HEK293T (cell line): ENCODE results near the gene CST6.

ENCODE experiments used
- CTCF ChIA-PET: fragments of 350-600 bp; formaldehyde crosslinking; extraction: SDS; loops from one replicate; lab custom pipeline; 2021; ENCODE audit warnings: antibody characterized with exemption, inconsistent platforms; lab: Yijun Ruan, JAX
- POLR2A ChIA-PET: fragments of 350-600 bp; formaldehyde crosslinking; extraction: SDS; loops from one replicate; lab custom pipeline; 2020; ENCODE audit warnings: antibody characterized with exemption, inconsistent platforms; lab: Yijun Ruan, JAX
- DNase-seq: peaks from one replicate; pipeline ENCODE4 v3.0.0; 2012; ENCODE audit warnings: mixed read lengths; ENCODE audit errors: extremely low spot score
- ARNT ChIP-seq: fragments of 450-650 bp; IDR thresholded peaks from 2 replicates; pipeline ENCODE4 v1.6.1; 2017; ENCODE audit warnings: mild to moderate bottlenecking
- BHLHE40 ChIP-seq: fragments of 450-650 bp; IDR thresholded peaks from 2 replicates; pipeline ENCODE4 v1.6.1; 2016; ENCODE audit warnings: mild to moderate bottlenecking, moderate library complexity, borderline replicate concordance
- CTBP1 ChIP-seq: fragments of 450-650 bp; IDR thresholded peaks from 2 replicates; pipeline ENCODE4 v1.6.1; 2016; ENCODE audit warnings: borderline replicate concordance
- ELF4 ChIP-seq: fragments of 450-650 bp; IDR thresholded peaks from 2 replicates; pipeline ENCODE4 v1.6.1; 2017; ENCODE audit warnings: antibody characterized with exemption
- FOXA1 ChIP-seq: fragments of 450-650 bp; IDR thresholded peaks from 2 replicates; pipeline ENCODE4 v1.6.1; 2016; ENCODE audit warnings: mild to moderate bottlenecking
- FOXK2 ChIP-seq: fragments of 450-650 bp; IDR thresholded peaks from 2 replicates; pipeline ENCODE4 v1.6.1; 2016; ENCODE audit warnings: mild to moderate bottlenecking
- FOXM1 ChIP-seq: fragments of 450-650 bp; IDR thresholded peaks from 2 replicates; pipeline ENCODE4 v1.6.1; 2017; ENCODE audit warnings: mild to moderate bottlenecking, borderline replicate concordance
- HDGF ChIP-seq: fragments of 450-650 bp; IDR thresholded peaks from 2 replicates; pipeline ENCODE4 v1.6.1; 2017; ENCODE audit warnings: antibody characterized with exemption, borderline replicate concordance
- L3MBTL2 ChIP-seq: fragments of 450-650 bp; conservative IDR thresholded peaks from 2 replicates; pipeline ENCODE4 v1.6.1; 2016; ENCODE audit warnings: mild to moderate bottlenecking
- LEF1 ChIP-seq: fragments of 450-650 bp; IDR thresholded peaks from 2 replicates; pipeline ENCODE4 v1.6.1; 2017; ENCODE audit warnings: mild to moderate bottlenecking, borderline replicate concordance
- NFRKB ChIP-seq: fragments of 450-650 bp; IDR thresholded peaks from 2 replicates; pipeline ENCODE4 v1.6.1; 2016; ENCODE audit warnings: mild to moderate bottlenecking, moderate library complexity
- SP1 ChIP-seq: fragments of 450-650 bp; IDR thresholded peaks from 2 replicates; pipeline ENCODE4 v1.6.1; 2017
- SUZ12 ChIP-seq: fragments of 450-650 bp; IDR thresholded peaks from 2 replicates; pipeline ENCODE4 v1.6.1; 2016; ENCODE audit warnings: mild to moderate bottlenecking
- TARDBP ChIP-seq: fragments of 450-650 bp; IDR thresholded peaks from 2 replicates; pipeline ENCODE4 v1.6.1; 2016
- ZNF384 ChIP-seq: fragments of 450-650 bp; IDR thresholded peaks from 2 replicates; pipeline ENCODE4 v1.6.1; 2016
- TF ChIP-seq, protein P1 (sequence below): fragments of 450-650 bp; IDR thresholded peaks from 2 replicates; pipeline ENCODE4 v1.6.1; 2016

Gene CST6

DNA sequence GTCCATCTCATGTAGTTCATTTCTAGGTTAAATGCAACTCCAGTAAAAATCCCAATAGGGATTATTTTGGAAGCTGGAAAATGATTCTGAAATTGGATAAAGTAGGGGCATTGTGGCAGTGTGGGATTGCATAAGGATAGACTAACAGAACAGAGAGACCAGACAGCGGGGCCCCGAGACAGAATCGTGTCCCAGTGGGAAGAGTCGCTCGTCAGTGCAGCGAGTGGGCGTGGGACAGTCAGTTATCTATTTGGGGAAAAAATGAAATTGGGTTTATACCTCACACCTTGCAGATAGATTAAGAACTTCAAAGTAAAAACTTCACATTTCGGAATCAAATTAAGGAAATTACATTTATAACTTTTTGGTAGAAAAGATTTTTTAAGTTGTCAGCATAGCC, 39.7 kb upstream of the CST6 start:
- POLR2A ChIA-PET: interaction anchor here (0.7 kb wide), 1 partner anchor 112 kb away, joined by 3 read pairs; the partner anchor contains the start of gene MUS81
- DNase-seq: no peak
- TF ChIP-seq ARNT (no peak), SUZ12 (no peak), ELF4 (no peak), CTBP1 (no peak), FOXA1 (no peak), SP1 (no peak), L3MBTL2 (no peak), NFRKB (no peak), FOXM1 (no peak), HDGF (no peak), BHLHE40 (no peak), LEF1 (no peak), TARDBP (no peak), FOXK2 (no peak), ZNF384 (no peak)
- TF ChIP-seq, protein P1, sequence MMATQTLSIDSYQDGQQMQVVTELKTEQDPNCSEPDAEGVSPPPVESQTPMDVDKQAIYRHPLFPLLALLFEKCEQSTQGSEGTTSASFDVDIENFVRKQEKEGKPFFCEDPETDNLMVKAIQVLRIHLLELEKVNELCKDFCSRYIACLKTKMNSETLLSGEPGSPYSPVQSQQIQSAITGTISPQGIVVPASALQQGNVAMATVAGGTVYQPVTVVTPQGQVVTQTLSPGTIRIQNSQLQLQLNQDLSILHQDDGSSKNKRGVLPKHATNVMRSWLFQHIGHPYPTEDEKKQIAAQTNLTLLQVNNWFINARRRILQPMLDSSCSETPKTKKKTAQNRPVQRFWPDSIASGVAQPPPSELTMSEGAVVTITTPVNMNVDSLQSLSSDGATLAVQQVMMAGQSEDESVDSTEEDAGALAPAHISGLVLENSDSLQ: no peak
- CTCF ChIA-PET: no interaction called here

DNA sequence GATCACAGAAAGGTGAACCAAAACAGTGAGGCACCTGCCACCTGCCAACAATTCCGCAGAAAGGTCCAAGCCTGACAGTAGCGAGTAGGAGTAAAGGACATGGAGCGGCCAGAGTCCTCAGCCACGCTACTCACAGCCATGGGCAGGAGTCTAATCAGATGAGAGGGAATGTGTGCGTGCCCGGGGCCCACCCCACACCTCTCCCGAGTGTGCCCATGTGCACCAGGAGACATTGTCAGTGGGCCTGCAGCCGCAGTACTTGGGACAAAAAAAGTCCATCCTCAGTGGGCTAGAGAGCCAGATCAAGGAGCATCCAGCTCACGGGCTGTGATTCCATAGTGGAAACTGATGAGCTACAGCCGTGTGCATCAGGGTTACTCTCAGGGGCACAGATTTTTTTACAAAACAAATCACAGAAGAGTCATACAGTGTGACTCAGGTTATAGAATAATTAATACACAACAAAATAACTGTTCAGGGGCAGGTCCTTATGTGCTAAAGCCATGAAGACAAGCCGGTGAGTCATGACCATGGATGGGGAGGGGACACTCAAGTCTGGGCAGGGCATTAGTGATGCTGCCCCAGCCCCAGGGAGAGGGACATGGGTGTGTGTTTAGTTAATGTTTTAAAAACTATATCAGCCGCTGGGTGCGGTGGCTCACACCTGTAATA, 38.2 kb upstream of the CST6 start:
- TF ChIP-seq CTBP1 (no peak), SUZ12 (no peak), ARNT (no peak), L3MBTL2 (no peak), FOXM1 (no peak), FOXK2 (no peak), HDGF (no peak), FOXA1 (no peak)
- TF ChIP-seq, protein P1: no peak
- ChIA-PET CTCF (no interaction called here), POLR2A (no interaction called here)
- DNase-seq: no peak

- DNase-seq: no peak
- TF ChIP-seq L3MBTL2: no peak
- no peak for TF ChIP-seq FOXM1
- TF ChIP-seq ARNT: no peak
- TF ChIP-seq ELF4: no peak
- POLR2A ChIA-PET: no interaction called here
- CTCF ChIA-PET: interaction anchor here (0.7 kb wide), 1 partner anchor 87 kb away, joined by 3 read pairs; no protein-coding TSS in a partner anchor
Observed at GRCh38 chr11:65975771-65976170, 36.0 kb upstream of the CST6 start.

GRCh38 chr11:65976216-65977176, 35.3 kb upstream of the CST6 start:
- no peak for DNase-seq
- TF ChIP-seq SUZ12 (no peak), ARNT (no peak), CTBP1 (no peak)
- ChIA-PET CTCF (interaction anchor here (0.7 kb wide), 1 partner anchor 88 kb away, joined by 3 read pairs; no protein-coding TSS in a partner anchor), POLR2A (no interaction called here)

GRCh38 chr11:65977621-65978390, 34.0 kb upstream of the CST6 start:
- DNase-seq: no peak
- TF ChIP-seq ARNT (no peak), ZNF384 (no peak), NFRKB (no peak), SUZ12 (no peak), FOXA1 (no peak), FOXM1 (no peak)
- ChIA-PET CTCF (no interaction called here), POLR2A (no interaction called here)

- ChIA-PET CTCF (no interaction called here), POLR2A (interaction anchor here (0.7 to 1.5 kb wide), 3 partner anchors 12 to 89 kb away, joined by 3 read pairs; partner anchors contain the start of genes BANF1 and EIF1AD)
- no peak for TF ChIP-seq BHLHE40
- no peak for TF ChIP-seq ZNF384
- TF ChIP-seq HDGF: no peak
- TF ChIP-seq TARDBP: no peak
- no peak for TF ChIP-seq LEF1
- no peak for TF ChIP-seq FOXA1
- TF ChIP-seq NFRKB: no peak
- no peak for TF ChIP-seq FOXK2
- no peak for TF ChIP-seq ARNT
- no peak for TF ChIP-seq CTBP1
- no peak for TF ChIP-seq L3MBTL2
- no peak for TF ChIP-seq SUZ12
- no peak for TF ChIP-seq ELF4
- TF ChIP-seq FOXM1: no peak
- TF ChIP-seq SP1: no peak
- TF ChIP-seq, protein P1: no peak
- DNase-seq: no peak
Observed at GRCh38 chr11:65978391-65979238, 33.2 kb upstream of the CST6 start.
